Stimulated activated effector memory CD8-positive, alpha-beta T cell treated with anti-CD3 and anti-CD28 coated beads, Interleukin-12 subunit alpha, Interleukin-12 subunit beta, amount 100 ng/mL, for 72 hours (primary cell): ENCODE results near the gene ICAM3.
"Not testable (repeated sequence)": the region's sequence is repeated elsewhere in the genome, so short reads cannot be mapped to it uniquely, and the experiment has no call there.

Source experiments
- ATAC-seq: fragments of 150-1000 bp; cut with Tn5 transposase; 2 replicates; pipeline ENCODE4 v1.10.0; 2021
- DNase-seq, 2 donors: peaks; one replicate each; pipeline ENCODE4 v3.0.0; 2021 to 2022; ENCODE audit warnings: low spot score in 2 of 2
- H3K27ac Mint-ChIP-seq: one replicate; pipeline ENCODE4 v1.8.0; 2022; ENCODE audit warnings: mild to moderate bottlenecking, mixed read lengths
- H3K36me3 Mint-ChIP-seq: one replicate; pipeline ENCODE4 v1.8.0; 2022; ENCODE audit warnings: mild to moderate bottlenecking, mixed read lengths
- H3K4me1 Mint-ChIP-seq: one replicate; pipeline ENCODE4 v1.8.0; 2022; ENCODE audit warnings: mixed read lengths
- H3K4me3 Mint-ChIP-seq: one replicate; pipeline ENCODE4 v1.8.0; 2022; ENCODE audit warnings: mild to moderate bottlenecking, mixed read lengths
- H3K9me3 Mint-ChIP-seq: one replicate; pipeline ENCODE4 v1.8.0; 2022; ENCODE audit warnings: mixed read lengths

ICAM3 gene

GRCh38 chr19:10339380-10339960 is at the start of gene ICAM3:
Gene ICAM3 (minus strand): TSS chr19:10339624. CDS start chr19:10339614, 10 bp downstream.
- peak within 1 kb of the TSS; percentile 97 for H3K27ac Mint-ChIP-seq
- DNase-seq (peak; percentile 51 to 85), ATAC-seq (peak; percentile 93)
- H3K4me3 Mint-ChIP-seq: peak within 1 kb of the TSS; percentile 79
- no peaks in the 10 kb centered on the region for H3K9me3 Mint-ChIP-seq
- H3K4me1 Mint-ChIP-seq: peaks cover 31% of the 10 kb centered on the region
- H3K36me3 Mint-ChIP-seq: peaks cover 27% of the 10 kb centered on the region

DNA sequence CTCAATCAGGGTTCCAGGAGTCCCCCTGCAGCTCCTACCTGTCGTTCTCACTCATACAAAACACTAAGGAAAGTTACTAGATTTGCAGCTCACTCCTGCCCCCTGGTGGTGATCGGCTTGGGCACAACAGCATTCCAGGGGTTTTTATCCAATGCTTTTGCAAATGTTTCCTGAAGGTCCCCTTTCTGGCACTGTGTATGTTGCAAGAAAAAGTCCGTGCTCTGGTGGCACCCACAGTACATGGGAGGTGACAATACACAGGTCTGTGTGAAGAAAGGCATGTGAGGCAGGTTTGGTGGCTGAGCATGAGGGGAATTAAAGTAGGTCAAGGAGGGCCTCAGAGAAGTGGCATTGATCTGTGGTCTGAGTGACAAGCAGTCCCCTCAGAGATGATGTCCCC is 49.5 kb upstream of the ICAM3 start:
- no peak overlapping the region for H3K4me3 Mint-ChIP-seq
- DNase-seq: peak; percentile 79 to 88
- peaks cover 12% of the 10 kb centered on the region for H3K4me1 Mint-ChIP-seq
- H3K9me3 Mint-ChIP-seq: no peaks in the 10 kb centered on the region
- no peak overlapping the region for H3K27ac Mint-ChIP-seq
- peak; percentile 55 for ATAC-seq
- peaks cover 52% of the 10 kb centered on the region for H3K36me3 Mint-ChIP-seq

DNA sequence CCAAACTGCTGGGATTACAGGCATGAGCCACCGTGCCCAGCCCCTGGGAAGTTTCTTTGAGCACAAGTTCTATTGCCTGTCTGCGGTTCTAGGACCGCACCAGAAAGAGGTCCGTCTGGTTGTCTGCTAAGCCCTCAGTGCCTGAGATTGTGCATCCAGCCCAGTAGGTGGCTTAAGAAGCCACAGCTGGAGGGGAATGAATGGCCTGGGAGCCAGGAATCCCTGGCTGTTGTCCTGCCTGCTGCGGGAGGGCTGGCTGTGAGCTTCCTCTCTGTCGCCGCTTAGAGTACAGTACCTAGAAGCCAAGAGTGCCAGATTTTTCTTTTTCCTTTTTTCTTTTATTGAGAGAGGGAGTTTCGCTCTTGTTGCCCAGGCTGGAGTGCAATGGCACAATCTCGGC is 45.2 kb upstream of the ICAM3 start:
- no peak for ATAC-seq
- Mint-ChIP-seq H3K9me3 (no peaks in the 10 kb centered on the region), H3K4me1 (peaks cover 18% of the 10 kb centered on the region)

DNA sequence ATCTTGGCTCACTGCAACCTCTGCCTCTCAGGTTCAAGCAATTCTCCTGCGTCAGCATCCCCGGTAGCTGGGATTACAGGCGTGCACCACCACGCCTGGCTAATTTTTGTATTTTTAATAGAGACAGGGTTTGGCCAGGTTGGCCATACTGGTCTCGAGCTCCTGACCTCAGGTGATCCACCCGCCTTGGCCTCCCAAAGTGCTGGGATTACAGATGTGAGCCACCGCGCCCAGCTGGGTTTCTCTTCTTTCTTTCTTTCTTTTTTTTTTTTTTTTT is 43.7 kb upstream of the ICAM3 start:
- H3K4me1 Mint-ChIP-seq: peaks cover 23% of the 10 kb centered on the region
- DNase-seq, H3K9me3 Mint-ChIP-seq, ATAC-seq, H3K4me3 Mint-ChIP-seq: not testable (repeated sequence)
- peak overlapping the region; percentile 74 for H3K27ac Mint-ChIP-seq
- H3K36me3 Mint-ChIP-seq: peaks cover 25% of the 10 kb centered on the region

More for the DNA sequence above, 45.2 kb upstream of the ICAM3 start:
- no peak overlapping the region for H3K4me3 Mint-ChIP-seq
- DNase-seq: no peak
- H3K36me3 Mint-ChIP-seq: peaks cover 21% of the 10 kb centered on the region
- H3K27ac Mint-ChIP-seq: peak overlapping the region; percentile 37

- Mint-ChIP-seq H3K4me3 (peak within 1 kb of the TSS; percentile 94), H3K36me3 (peaks cover 48% of the 10 kb centered on the region), H3K9me3 (no peaks in the 10 kb centered on the region), H3K4me1 (peaks cover 28% of the 10 kb centered on the region), H3K27ac (peak within 1 kb of the TSS; percentile 97)
- peak; percentile 99 for ATAC-seq
- peak; percentile 97 to 100 for DNase-seq
Measured at GRCh38 chr19:10380313-10381102, 41.1 kb upstream of the ICAM3 start, which contains the start of gene TYK2. Gene TYK2 (minus strand): TSS chr19:10380572. CDS start chr19:10378406, 2,166 bp downstream.

DNA sequence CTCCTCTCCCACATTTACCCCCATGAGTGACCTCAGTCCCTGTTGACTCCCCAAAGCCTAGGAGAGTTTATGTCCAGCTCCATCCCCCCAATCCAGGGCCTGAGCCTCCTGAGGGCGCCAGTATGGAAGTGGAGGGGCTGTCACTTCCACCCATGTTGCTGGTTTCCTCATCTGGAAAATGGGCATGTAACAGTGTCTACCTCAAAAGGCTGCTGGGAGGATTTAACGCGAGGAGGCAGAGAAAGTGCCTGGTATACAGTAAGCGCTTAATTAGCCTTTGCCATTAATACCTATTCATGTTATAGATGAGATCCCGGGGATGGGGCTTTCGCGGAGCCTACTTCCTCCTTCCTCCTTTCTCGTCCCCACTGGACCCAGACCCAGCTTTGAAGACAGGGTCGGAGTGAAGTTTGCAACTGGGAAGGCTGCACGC is 40.5 kb upstream of the ICAM3 start:
- Mint-ChIP-seq H3K4me1 (peaks cover 32% of the 10 kb centered on the region), H3K27ac (peak overlapping the region; percentile 97), H3K4me3 (peak overlapping the region; percentile 94), H3K9me3 (no peaks in the 10 kb centered on the region), H3K36me3 (peaks cover 54% of the 10 kb centered on the region)
- DNase-seq (no peak), ATAC-seq (peak; percentile 2)

DNA sequence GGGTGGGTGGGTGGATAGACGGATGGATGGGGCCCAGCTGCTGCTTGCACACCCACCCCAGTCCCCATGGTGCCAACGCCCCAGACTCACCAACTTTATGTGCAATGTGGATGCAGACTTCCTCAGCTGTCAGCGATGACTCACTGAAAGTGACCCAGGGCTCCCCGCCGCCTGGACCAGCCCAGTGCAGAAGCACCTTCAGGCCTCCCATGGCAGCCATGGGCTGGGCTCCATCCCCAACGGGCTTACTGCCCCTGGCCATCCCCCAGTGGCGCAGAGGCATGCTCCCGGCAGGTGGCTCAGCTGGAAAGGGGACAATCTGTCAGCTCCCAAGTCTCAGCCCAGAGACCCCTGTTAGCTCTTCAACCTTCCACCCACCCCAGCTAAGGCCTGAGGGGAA is 38.7 kb upstream of the ICAM3 start:
- H3K4me3 Mint-ChIP-seq: peak overlapping the region; percentile 9

GRCh38 chr19:10377140-10377640 is 37.8 kb upstream of the ICAM3 start:
- H3K9me3 Mint-ChIP-seq, ATAC-seq, H3K4me3 Mint-ChIP-seq, DNase-seq: not testable (repeated sequence)
- Mint-ChIP-seq H3K27ac (peak overlapping the region; percentile 64), H3K36me3 (peaks cover 81% of the 10 kb centered on the region), H3K4me1 (peaks cover 34% of the 10 kb centered on the region)

More for the DNA sequence above, 38.7 kb upstream of the ICAM3 start:
- ATAC-seq: no peak
- peaks cover 72% of the 10 kb centered on the region for H3K36me3 Mint-ChIP-seq
- H3K27ac Mint-ChIP-seq: peak overlapping the region; percentile 67
- DNase-seq: no peak
- H3K4me1 Mint-ChIP-seq: peaks cover 34% of the 10 kb centered on the region
- H3K9me3 Mint-ChIP-seq: no peaks in the 10 kb centered on the region

DNA sequence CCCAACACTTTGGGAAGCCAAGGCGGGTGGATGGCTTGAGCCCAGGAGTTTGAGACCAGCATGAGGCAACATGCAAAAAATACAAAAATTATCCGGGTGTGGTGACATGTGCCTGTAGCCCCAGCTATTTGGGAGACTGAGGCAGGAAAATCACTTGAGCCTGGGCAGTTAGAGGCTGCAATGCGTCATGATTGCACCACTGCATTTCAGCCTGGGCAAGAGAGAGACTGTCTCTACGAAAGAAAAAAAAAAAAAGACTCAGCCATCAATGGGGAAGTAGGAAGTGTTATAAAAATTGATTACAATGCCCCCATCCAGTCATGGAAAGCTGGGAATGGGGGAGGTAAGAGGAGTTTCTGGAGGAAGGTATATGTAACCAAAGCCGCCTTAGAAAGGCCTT is 35.5 kb upstream of the ICAM3 start:
- ATAC-seq (no peak), DNase-seq (no peak)
- H3K27ac Mint-ChIP-seq: no peak overlapping the region
- no peak overlapping the region for H3K4me3 Mint-ChIP-seq
- H3K9me3 Mint-ChIP-seq: no peaks in the 10 kb centered on the region
- H3K36me3 Mint-ChIP-seq: peaks cover 91% of the 10 kb centered on the region
- H3K4me1 Mint-ChIP-seq: peaks cover 25% of the 10 kb centered on the region

DNA sequence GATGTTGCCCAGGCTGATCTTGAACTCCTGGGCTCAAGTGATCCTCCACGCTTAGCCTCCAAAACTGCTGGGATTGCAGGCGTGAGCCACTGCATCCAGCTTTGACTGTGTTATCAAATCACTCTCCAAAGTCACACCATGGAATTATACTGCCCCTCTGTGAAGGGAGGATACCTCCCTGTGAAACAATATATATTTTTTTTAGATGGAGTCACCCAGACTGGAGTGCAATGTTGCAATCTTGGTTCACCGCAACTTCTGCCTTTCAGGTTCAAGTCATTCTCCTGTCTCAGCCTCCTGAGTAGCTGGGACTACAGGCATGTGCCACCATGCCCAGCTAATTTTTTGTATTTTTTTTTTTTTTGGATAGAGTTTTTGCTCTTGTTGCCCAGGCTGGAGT is 33.3 kb upstream of the ICAM3 start:
- Mint-ChIP-seq H3K36me3 (peaks cover 94% of the 10 kb centered on the region), H3K27ac (no peak overlapping the region), H3K4me3 (no peak overlapping the region), H3K4me1 (peaks cover 19% of the 10 kb centered on the region), H3K9me3 (no peaks in the 10 kb centered on the region)
- ATAC-seq: no peak
- DNase-seq: no peak

GRCh38 chr19:10368101-10368803 is 28.8 kb upstream of the ICAM3 start:
- no peak overlapping the region for H3K27ac Mint-ChIP-seq

GRCh38 chr19:10366950-10367512 is 27.6 kb upstream of the ICAM3 start:
- not testable (repeated sequence) for DNase-seq, H3K9me3 Mint-ChIP-seq
- H3K36me3 Mint-ChIP-seq: peaks cover 96% of the 10 kb centered on the region

More at GRCh38 chr19:10368101-10368803, 28.8 kb upstream of the ICAM3 start:
- Mint-ChIP-seq H3K36me3 (peaks cover 96% of the 10 kb centered on the region), H3K4me1 (peaks cover 9% of the 10 kb centered on the region), H3K9me3 (no peaks in the 10 kb centered on the region), H3K4me3 (no peak overlapping the region)
- ATAC-seq: peak; percentile 34
- no peak for DNase-seq

DNA sequence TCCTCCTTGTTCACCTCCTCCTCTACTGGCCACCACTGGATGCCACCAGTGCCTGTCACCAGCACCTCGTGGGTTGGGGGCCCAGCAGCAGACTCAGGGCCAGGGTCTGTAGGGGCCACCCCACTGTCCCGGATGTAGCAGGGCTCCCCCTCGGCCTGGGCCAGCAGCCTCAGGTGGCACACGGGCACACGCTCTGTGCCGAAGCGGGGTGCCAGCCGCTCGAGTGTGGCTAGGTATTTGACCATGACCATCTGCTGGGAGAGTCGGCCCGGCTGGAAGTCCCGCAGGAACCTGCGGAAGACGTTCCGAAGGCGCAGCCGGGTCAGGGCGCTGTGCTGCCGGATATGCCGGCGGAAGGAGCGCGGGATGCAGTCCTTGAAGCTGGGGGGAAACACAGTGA is 26.1 kb upstream of the ICAM3 start:
- ATAC-seq (no peak), DNase-seq (no peak)
- H3K9me3 Mint-ChIP-seq: no peaks in the 10 kb centered on the region
- H3K36me3 Mint-ChIP-seq: peaks cover 100% of the 10 kb centered on the region
- no peak overlapping the region for H3K4me3 Mint-ChIP-seq
- no peak overlapping the region for H3K27ac Mint-ChIP-seq
- H3K4me1 Mint-ChIP-seq: peaks cover 15% of the 10 kb centered on the region

More at GRCh38 chr19:10366950-10367512, 27.6 kb upstream of the ICAM3 start:
- H3K27ac Mint-ChIP-seq, H3K4me3 Mint-ChIP-seq, H3K4me1 Mint-ChIP-seq, ATAC-seq: not testable (repeated sequence)

GRCh38 chr19:10364644-10365043 is 25.2 kb upstream of the ICAM3 start:
- Mint-ChIP-seq H3K9me3 (no peaks in the 10 kb centered on the region), H3K4me1 (peaks cover 14% of the 10 kb centered on the region), H3K27ac (no peak overlapping the region), H3K36me3 (peaks cover 100% of the 10 kb centered on the region), H3K4me3 (no peak overlapping the region)
- DNase-seq (no peak), ATAC-seq (no peak)

- H3K4me3 Mint-ChIP-seq: no peak overlapping the region
- ATAC-seq (peak; percentile 67), DNase-seq (no peak)
- H3K36me3 Mint-ChIP-seq: peaks cover 100% of the 10 kb centered on the region
- no peak overlapping the region for H3K27ac Mint-ChIP-seq
- peaks cover 7% of the 10 kb centered on the region for H3K4me1 Mint-ChIP-seq
- H3K9me3 Mint-ChIP-seq: no peaks in the 10 kb centered on the region
Measured at GRCh38 chr19:10363789-10364281, 24.4 kb upstream of the ICAM3 start.
